HEK293T (cell line): ENCODE results near the gene SMIM33.
A peak's percentile ranks its signal among the peaks of the same experiment; 100 is the strongest.

ENCODE experiments used
- CTCF ChIA-PET: fragments of 350-600 bp; formaldehyde crosslinking; extraction: SDS; loops from one replicate; lab custom pipeline; 2021; ENCODE audit warnings: antibody characterized with exemption, inconsistent platforms; lab: Yijun Ruan, JAX
- POLR2A ChIA-PET: fragments of 350-600 bp; formaldehyde crosslinking; extraction: SDS; loops from one replicate; lab custom pipeline; 2020; ENCODE audit warnings: antibody characterized with exemption, inconsistent platforms; lab: Yijun Ruan, JAX
- DNase-seq: peaks from one replicate; pipeline ENCODE4 v3.0.0; 2012; ENCODE audit warnings: mixed read lengths; ENCODE audit errors: extremely low spot score
- ARNT ChIP-seq: fragments of 450-650 bp; IDR thresholded peaks from 2 replicates; pipeline ENCODE4 v1.6.1; 2017; ENCODE audit warnings: mild to moderate bottlenecking
- BHLHE40 ChIP-seq: fragments of 450-650 bp; IDR thresholded peaks from 2 replicates; pipeline ENCODE4 v1.6.1; 2016; ENCODE audit warnings: mild to moderate bottlenecking, moderate library complexity, borderline replicate concordance
- CTBP1 ChIP-seq: fragments of 450-650 bp; IDR thresholded peaks from 2 replicates; pipeline ENCODE4 v1.6.1; 2016; ENCODE audit warnings: borderline replicate concordance
- ELF4 ChIP-seq: fragments of 450-650 bp; IDR thresholded peaks from 2 replicates; pipeline ENCODE4 v1.6.1; 2017; ENCODE audit warnings: antibody characterized with exemption
- FOXA1 ChIP-seq: fragments of 450-650 bp; IDR thresholded peaks from 2 replicates; pipeline ENCODE4 v1.6.1; 2016; ENCODE audit warnings: mild to moderate bottlenecking
- FOXK2 ChIP-seq: fragments of 450-650 bp; IDR thresholded peaks from 2 replicates; pipeline ENCODE4 v1.6.1; 2016; ENCODE audit warnings: mild to moderate bottlenecking
- FOXM1 ChIP-seq: fragments of 450-650 bp; IDR thresholded peaks from 2 replicates; pipeline ENCODE4 v1.6.1; 2017; ENCODE audit warnings: mild to moderate bottlenecking, borderline replicate concordance
- HDGF ChIP-seq: fragments of 450-650 bp; IDR thresholded peaks from 2 replicates; pipeline ENCODE4 v1.6.1; 2017; ENCODE audit warnings: antibody characterized with exemption, borderline replicate concordance
- L3MBTL2 ChIP-seq: fragments of 450-650 bp; conservative IDR thresholded peaks from 2 replicates; pipeline ENCODE4 v1.6.1; 2016; ENCODE audit warnings: mild to moderate bottlenecking
- LEF1 ChIP-seq: fragments of 450-650 bp; IDR thresholded peaks from 2 replicates; pipeline ENCODE4 v1.6.1; 2017; ENCODE audit warnings: mild to moderate bottlenecking, borderline replicate concordance
- NFRKB ChIP-seq: fragments of 450-650 bp; IDR thresholded peaks from 2 replicates; pipeline ENCODE4 v1.6.1; 2016; ENCODE audit warnings: mild to moderate bottlenecking, moderate library complexity
- PKNOX1 ChIP-seq: fragments of 450-650 bp; IDR thresholded peaks from 2 replicates; pipeline ENCODE4 v1.6.1; 2016
- SP1 ChIP-seq: fragments of 450-650 bp; IDR thresholded peaks from 2 replicates; pipeline ENCODE4 v1.6.1; 2017
- SUZ12 ChIP-seq: fragments of 450-650 bp; IDR thresholded peaks from 2 replicates; pipeline ENCODE4 v1.6.1; 2016; ENCODE audit warnings: mild to moderate bottlenecking
- TARDBP ChIP-seq: fragments of 450-650 bp; IDR thresholded peaks from 2 replicates; pipeline ENCODE4 v1.6.1; 2016
- ZNF384 ChIP-seq: fragments of 450-650 bp; IDR thresholded peaks from 2 replicates; pipeline ENCODE4 v1.6.1; 2016

The SMIM33 gene

GRCh38 chr5:139470821-139471300, at the start of gene SMIM33:
Gene SMIM33 (plus strand): TSS chr5:139471004. CDS start chr5:139471122, 118 bp downstream.
- TF ChIP-seq ARNT (no peak), FOXA1 (no peak), ELF4 (no peak), L3MBTL2 (no peak), TARDBP (no peak), CTBP1 (no peak), PKNOX1 (no peak), BHLHE40 (no peak), NFRKB (no peak), FOXK2 (no peak), HDGF (no peak), LEF1 (no peak), SUZ12 (no peak), SP1 (no peak), ZNF384 (no peak), FOXM1 (no peak)
- ChIA-PET POLR2A (interaction anchor here (1.2 to 1.9 kb wide), 2 partner anchors 31 to 47 kb away, joined by 3 to 4 read pairs; partner anchors contain the start of gene DNAJC18), CTCF (no interaction called here)
- DNase-seq = no peak

- no peak for TF ChIP-seq FOXK2
- TF ChIP-seq L3MBTL2 = no peak
- TF ChIP-seq PKNOX1 = no peak
- no peak for TF ChIP-seq ZNF384
- no peak for TF ChIP-seq CTBP1
- no peak for TF ChIP-seq TARDBP
- no peak for TF ChIP-seq FOXM1
- TF ChIP-seq FOXA1 = no peak
- TF ChIP-seq SUZ12 = no peak
- no peak for TF ChIP-seq ELF4
- no peak for TF ChIP-seq NFRKB
- TF ChIP-seq LEF1 = no peak
- no peak for TF ChIP-seq BHLHE40
- no peak for TF ChIP-seq HDGF
- CTCF ChIA-PET = interaction anchor here (0.6 to 6.6 kb wide), 11 partner anchors 11 to 1091 kb away, joined by 3 to 71 read pairs (median 4); partner anchors contain the start of gene CDC25C
- POLR2A ChIA-PET = interaction anchor here (1.0 to 1.7 kb wide), 5 partner anchors 17 to 139 kb away, joined by 3 to 8 read pairs (median 5); partner anchors contain the start of genes DNAJC18 and UBE2D2
- peak; percentile 79 for DNase-seq
Observed at GRCh38 chr5:139422307-139422893, 48.4 kb upstream of the SMIM33 start.

- TF ChIP-seq PKNOX1 (no peak), FOXK2 (no peak), TARDBP (no peak), CTBP1 (no peak), ELF4 (no peak), ZNF384 (no peak), BHLHE40 (no peak), NFRKB (no peak)
- ChIA-PET CTCF (interaction anchor here (1.0 to 1.4 kb wide), 3 partner anchors 14 to 92 kb away, joined by 3 to 4 read pairs (median 3); partner anchors contain the start of gene DNAJC18), POLR2A (interaction anchor here (2.5 kb wide), 1 partner anchor 13 kb away, joined by 13 read pairs; the partner anchor contains the start of gene DNAJC18)
- no peak for DNase-seq
Observed at GRCh38 chr5:139425497-139425896, 45.3 kb upstream of the SMIM33 start.

- ChIA-PET POLR2A (interaction anchor here (2.5 kb wide), 1 partner anchor 12 kb away, joined by 13 read pairs; the partner anchor contains the start of gene DNAJC18), CTCF (interaction anchor here (1.0 to 1.4 kb wide), 3 partner anchors 13 to 91 kb away, joined by 3 to 4 read pairs (median 3); partner anchors contain the start of gene DNAJC18)
- TF ChIP-seq ELF4 = no peak
- TF ChIP-seq FOXA1 = no peak
- TF ChIP-seq FOXM1 = no peak
- no peak for TF ChIP-seq SUZ12
- no peak for TF ChIP-seq BHLHE40
- TF ChIP-seq SP1 = no peak
- no peak for TF ChIP-seq ZNF384
- no peak for TF ChIP-seq CTBP1
- no peak for DNase-seq
Observed at GRCh38 chr5:139426203-139426885, 44.5 kb upstream of the SMIM33 start.

- TF ChIP-seq BHLHE40 (no peak), FOXK2 (no peak), L3MBTL2 (no peak), SUZ12 (no peak), FOXA1 (no peak), CTBP1 (no peak), SP1 (no peak), FOXM1 (no peak), ARNT (no peak), TARDBP (no peak), HDGF (no peak), ZNF384 (no peak), LEF1 (no peak)
- ChIA-PET CTCF (no interaction called here), POLR2A (interaction anchor here (1.3 kb wide), 1 partner anchor 9 kb away, joined by 5 read pairs; the partner anchor contains the start of gene DNAJC18)
- DNase-seq = no peak
Observed at GRCh38 chr5:139430015-139430414, 40.8 kb upstream of the SMIM33 start.
